Stimulated activated CD8-positive, alpha-beta memory T cell treated with anti-CD3 and anti-CD28 coated beads, Interleukin-12 subunit alpha, Interleukin-12 subunit beta, amount 100 ng/mL, for 1 hour (primary cell): ENCODE data around the gene HBS1L.

ENCODE experiments used
- DNase-seq: peaks from one replicate; pipeline ENCODE4 v3.0.0-alpha.2; 2020; ENCODE audit warnings: low read depth

The HBS1L gene

GRCh38 chr6:135054569-135055498 lies at the start of gene HBS1L:
Gene HBS1L (minus strand): TSS chr6:135054822. CDS start chr6:135054691, 131 bp downstream.
- DNase-seq = peak; percentile 92

DNA sequence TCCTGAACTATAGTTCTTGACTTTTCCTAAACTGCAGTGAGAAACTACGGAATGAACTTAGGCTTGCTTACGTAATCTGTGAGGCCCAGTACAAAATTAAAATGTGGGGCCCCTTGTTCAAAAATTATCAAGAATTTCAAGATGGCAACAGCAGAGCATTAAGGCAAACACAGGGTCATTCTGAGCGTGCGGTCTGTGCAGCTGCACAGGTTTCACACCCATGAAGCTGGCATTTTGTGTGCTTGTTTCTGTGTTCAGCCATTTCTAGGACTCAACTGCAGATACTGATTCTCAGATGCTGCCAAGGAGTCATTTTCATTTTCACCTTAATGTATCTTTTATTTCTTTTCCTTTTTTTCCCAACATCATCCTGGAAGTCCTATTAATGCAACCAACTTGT lies 49.6 kb upstream of the HBS1L start:
- DNase-seq = no peak

- no peak for DNase-seq
Observed at GRCh38 chr6:135102191-135102590, 47.6 kb upstream of the HBS1L start.

- no peak for DNase-seq
Observed at GRCh38 chr6:135097172-135097571, 42.5 kb upstream of the HBS1L start.

- no peak for DNase-seq
Observed at GRCh38 chr6:135096403-135097130, 41.9 kb upstream of the HBS1L start.

DNA sequence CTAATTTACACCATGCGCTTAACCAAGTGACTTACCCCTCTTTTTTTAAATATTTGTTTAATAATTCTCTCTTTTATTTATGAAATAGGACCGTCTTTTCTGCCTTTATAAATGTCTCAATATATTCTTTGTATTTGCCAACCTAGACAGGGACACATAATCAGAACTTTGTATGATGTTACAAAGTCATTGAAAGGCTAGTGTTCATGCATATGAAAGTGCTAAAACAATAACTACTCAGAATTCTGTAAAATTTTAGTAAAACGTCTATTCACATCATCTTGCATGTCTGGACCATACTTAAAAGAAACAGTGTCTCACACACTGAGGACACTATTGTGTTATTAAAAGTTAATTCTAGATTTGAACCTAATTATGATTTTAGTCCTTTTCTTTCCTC lies 41.1 kb upstream of the HBS1L start:
- DNase-seq = no peak

GRCh38 chr6:135094403-135094821 lies 39.8 kb upstream of the HBS1L start:
- no peak for DNase-seq

- DNase-seq = no peak
Observed at GRCh38 chr6:135093578-135093977, 39.0 kb upstream of the HBS1L start.

GRCh38 chr6:135092724-135093123 lies 38.1 kb upstream of the HBS1L start:
- DNase-seq = no peak

DNA sequence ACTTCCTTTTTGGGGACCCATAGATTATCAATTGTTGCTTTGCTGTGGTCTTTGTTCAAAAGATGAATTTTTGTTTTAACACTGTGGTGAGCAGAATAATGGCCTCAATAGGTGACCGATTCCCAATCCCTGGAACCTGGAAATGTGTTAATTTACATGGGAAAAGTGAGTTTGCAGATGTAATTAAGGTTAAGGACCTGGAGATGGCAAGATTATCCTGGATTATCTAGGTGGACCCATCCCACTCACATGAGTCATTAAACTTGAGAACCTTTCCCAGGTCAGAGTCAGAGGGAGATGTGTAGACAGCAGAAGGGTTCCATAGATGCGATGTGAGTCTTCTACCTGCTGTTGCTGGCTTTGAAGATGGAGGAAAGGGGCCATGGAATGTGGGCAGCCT lies 36.2 kb upstream of the HBS1L start:
- DNase-seq = no peak

DNA sequence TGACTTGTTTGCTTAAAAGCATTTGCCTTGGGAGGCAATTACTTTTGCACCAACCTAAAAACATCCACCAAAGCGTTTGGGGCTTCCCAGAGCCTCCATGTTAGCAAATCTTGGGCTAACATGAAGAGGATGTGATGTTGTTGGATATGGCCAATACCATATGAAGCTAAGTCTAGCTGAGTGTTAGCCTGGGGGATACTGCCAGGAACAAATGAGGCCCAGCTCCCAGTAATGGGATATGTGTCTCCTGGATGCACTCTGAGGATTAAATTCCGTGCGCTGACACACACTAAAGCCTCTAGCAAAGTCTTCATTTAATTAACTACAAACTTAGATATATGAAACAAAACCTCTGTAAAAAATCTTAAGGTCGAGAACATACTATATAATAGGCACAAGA lies 35.3 kb upstream of the HBS1L start:
- no peak for DNase-seq

DNA sequence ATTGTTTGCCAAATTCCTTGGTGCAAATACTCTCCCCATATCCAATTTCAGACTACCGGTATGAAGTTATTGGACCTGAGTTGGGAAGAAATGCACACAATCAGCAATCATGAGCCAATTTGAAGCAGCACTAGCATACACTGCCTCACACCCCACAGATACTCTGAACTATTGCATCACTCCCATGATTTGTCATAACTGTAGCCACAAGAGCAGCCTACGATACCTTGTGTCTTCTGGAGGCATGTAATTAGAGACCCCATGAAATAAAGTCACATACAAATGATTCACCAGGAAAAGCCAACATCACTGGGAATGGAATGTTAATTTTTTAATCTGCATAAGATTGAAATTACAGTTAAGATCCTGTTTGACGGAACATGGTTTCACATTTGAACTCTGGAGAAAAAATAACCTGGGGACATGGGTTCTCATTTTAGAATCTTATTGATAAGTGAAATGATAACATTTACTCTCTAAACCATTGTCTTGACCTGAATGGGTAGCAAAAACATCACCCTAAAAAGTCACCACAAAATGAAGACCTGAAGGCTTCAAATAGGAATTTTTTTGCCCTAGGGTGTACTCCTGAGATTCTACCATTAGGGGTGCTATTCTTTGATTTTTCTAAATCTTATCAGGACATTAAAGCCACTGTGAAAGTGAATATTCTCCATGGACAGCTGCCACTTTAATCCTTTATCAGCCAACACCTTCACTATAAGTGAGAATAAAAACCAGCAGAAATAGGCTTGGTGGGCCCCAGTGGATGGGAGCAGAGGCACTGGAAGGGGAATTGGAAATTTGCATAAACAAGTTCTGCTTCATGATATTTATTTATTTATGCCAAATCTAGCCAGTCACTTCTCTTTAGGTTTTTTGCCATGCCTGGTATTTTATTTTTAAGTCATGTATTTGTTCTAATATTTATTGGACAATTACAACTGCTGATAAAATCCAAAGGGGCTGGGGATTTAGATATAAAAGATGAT lies 34.5 kb upstream of the HBS1L start:
- no peak for DNase-seq

DNA sequence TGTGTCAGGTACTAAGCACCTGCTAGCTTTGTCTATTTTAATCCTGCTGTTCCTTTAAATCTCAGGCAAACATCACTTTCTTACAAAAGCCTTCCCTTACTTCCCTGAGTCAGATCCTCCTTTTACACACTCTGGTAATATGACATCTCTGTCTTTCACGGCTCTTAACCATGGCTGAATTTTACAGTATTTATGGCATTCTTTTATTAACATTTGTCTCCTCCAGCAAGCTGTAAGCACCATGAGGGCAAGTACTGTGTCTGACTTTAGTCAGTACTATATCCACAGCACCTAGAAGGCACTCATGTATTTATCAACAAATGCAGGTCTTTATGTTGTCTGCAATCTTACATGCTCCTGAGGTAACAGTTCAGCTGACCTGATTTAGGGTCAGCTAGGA lies 33.7 kb upstream of the HBS1L start:
- DNase-seq = no peak

DNA sequence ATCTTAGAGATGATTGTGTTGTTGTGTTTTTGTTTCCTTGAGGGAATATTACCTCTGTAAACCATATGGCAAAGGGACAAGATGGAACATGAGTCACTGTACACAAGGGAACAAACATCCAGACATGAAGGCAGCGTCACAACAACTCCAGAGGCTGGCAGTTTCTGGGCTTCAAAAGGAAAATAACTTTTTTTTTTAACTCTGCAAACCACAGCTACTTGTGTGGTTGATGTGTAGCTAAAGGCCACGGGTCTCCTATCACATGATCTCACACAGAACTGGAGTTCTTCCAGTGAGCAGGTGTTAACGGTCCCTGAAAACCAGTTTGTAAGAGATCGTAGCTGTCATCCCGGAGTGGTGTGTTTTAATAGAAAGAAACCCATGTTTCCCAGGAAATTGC lies 33.2 kb upstream of the HBS1L start:
- DNase-seq = no peak

DNA sequence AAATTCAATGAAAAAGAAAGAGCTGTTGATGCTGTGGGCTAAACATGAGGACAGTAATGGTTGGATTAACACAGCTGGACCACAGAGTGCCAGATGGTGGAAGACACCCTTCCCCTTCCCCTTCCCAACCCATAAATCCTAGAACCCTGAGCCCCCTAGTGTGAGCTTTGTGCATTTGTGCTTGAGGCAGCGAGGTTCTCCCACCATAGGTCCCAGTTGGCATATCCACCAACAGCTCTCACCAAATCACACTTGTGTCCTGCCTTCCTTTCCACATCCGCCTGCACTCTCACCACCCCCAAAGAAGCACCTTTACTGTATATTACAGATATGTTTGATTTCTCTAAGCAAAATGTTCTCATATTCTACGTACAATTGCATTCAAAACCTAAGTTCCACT lies 32.8 kb upstream of the HBS1L start:
- DNase-seq = no peak

DNA sequence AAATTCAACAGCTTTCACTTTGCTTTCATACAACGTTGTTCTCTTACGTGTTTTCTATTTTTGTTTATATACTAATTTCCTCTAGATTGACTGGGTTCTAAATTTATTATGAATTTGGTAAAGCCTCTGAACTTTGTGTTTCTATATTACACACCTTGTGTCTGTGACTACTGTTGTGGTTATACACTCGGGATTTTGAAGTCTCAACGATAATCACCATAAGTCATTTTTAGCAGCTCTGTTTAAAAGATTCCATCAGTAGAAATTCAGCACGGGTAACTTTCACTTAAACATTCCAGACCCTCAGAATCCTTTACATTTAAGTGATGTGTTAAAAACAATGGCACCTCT lies 31.8 kb upstream of the HBS1L start:
- no peak for DNase-seq

GRCh38 chr6:135085700-135086413 lies 31.2 kb upstream of the HBS1L start:
- no peak for DNase-seq

GRCh38 chr6:135084916-135085269 lies 30.3 kb upstream of the HBS1L start:
- DNase-seq = no peak

GRCh38 chr6:135084001-135084915 lies 29.6 kb upstream of the HBS1L start:
- no peak for DNase-seq

- DNase-seq = no peak
Observed at GRCh38 chr6:135081966-135082365, 27.3 kb upstream of the HBS1L start.

- no peak for DNase-seq
Observed at GRCh38 chr6:135075018-135075417, 20.4 kb upstream of the HBS1L start.
